Measurements from ENCODE around the gene RAB3GAP1.
"Not testable (repeated sequence)": the region's sequence is repeated elsewhere in the genome, so short reads cannot be mapped to it uniquely, and the experiment has no call there.

RAB3GAP1 gene

GRCh38 chr2:135052042-135052876 lies at the start of gene RAB3GAP1:
TSS of gene RAB3GAP1 (plus strand) at chr2:135052292. CDS start at chr2:135052308, 16 bp downstream.
- ATAC-seq: peak; percentile 82 to 87

GRCh38 chr2:135002836-135003235 lies 49.3 kb upstream of the RAB3GAP1 start:
- no peak for ATAC-seq

GRCh38 chr2:135004005-135004746 lies 47.9 kb upstream of the RAB3GAP1 start:
- peak; percentile 84 to 93 for ATAC-seq

- ATAC-seq: no peak
These were observed 46.3 kb upstream of the RAB3GAP1 start for GRCh38 chr2:135005753-135006152.

- no peak for ATAC-seq
These were observed 42.8 kb upstream of the RAB3GAP1 start for GRCh38 chr2:135009339-135009738.

GRCh38 chr2:135010200-135010942 lies 41.7 kb upstream of the RAB3GAP1 start:
- no peak for ATAC-seq

- ATAC-seq: no peak
These were observed 40.5 kb upstream of the RAB3GAP1 start for GRCh38 chr2:135011633-135012032.

- no peak for ATAC-seq
These were observed 30.5 kb upstream of the RAB3GAP1 start for GRCh38 chr2:135021618-135022017.

GRCh38 chr2:135022952-135023880 lies 28.9 kb upstream of the RAB3GAP1 start:
- ATAC-seq: no peak

GRCh38 chr2:135023886-135024485 lies 28.1 kb upstream of the RAB3GAP1 start:
- ATAC-seq: no peak

GRCh38 chr2:135029481-135030134 lies 22.5 kb upstream of the RAB3GAP1 start:
- ATAC-seq: no peak

GRCh38 chr2:135030826-135031225 lies 21.3 kb upstream of the RAB3GAP1 start:
- ATAC-seq: no peak

- not testable (repeated sequence) for ATAC-seq
These were observed 18.9 kb upstream of the RAB3GAP1 start for GRCh38 chr2:135033216-135033615.

- no peak for ATAC-seq
These were observed 14.3 kb upstream of the RAB3GAP1 start for GRCh38 chr2:135037831-135038230.

GRCh38 chr2:135043345-135043744 lies 8.7 kb upstream of the RAB3GAP1 start:
- no peak for ATAC-seq

GRCh38 chr2:135047300-135047699 lies 4.8 kb upstream of the RAB3GAP1 start, which contains the start of gene MAP3K19:
TSS of gene MAP3K19 (minus strand) at chr2:135047447. CDS start at chr2:135024647, 22,800 bp downstream.
- no peak for ATAC-seq

GRCh38 chr2:135048122-135048521 lies 4.0 kb upstream of the RAB3GAP1 start:
- no peak for ATAC-seq

GRCh38 chr2:135050132-135050531 lies 2.0 kb upstream of the RAB3GAP1 start:
- no peak for ATAC-seq

- no peak for ATAC-seq
These were observed 1.4 kb upstream of the RAB3GAP1 start for GRCh38 chr2:135050684-135051083.

GRCh38 chr2:135052997-135053474 lies 944 bp downstream of the RAB3GAP1 start:
- peak; percentile 45 to 61 for ATAC-seq
